NCI-H2171 (cell line): ENCODE measurements around the gene IZUMO4.

Experiments used
- DNase-seq: peaks from one replicate; lab custom pipeline; 2025; lab: John Stamatoyannopoulos, UW

Gene IZUMO4

GRCh38 chr19:2148482-2149135 is 51.9 kb downstream of the IZUMO4 start:
- DNase-seq, result no peak
